NCI-H748 (cell line): ENCODE results near the gene TMEM125.

ENCODE experiments used
- DNase-seq: peaks from one replicate; lab custom pipeline; 2025; ENCODE audit not compliant: unreplicated experiment; lab: John Stamatoyannopoulos, UW

Gene TMEM125

GRCh38 chr1:43309405-43310025 is 39.7 kb downstream of the TMEM125 start:
- no peak for DNase-seq

GRCh38 chr1:43311521-43311920 is 41.7 kb downstream of the TMEM125 start:
- DNase-seq = no peak

GRCh38 chr1:43312212-43312623 is 42.4 kb downstream of the TMEM125 start:
- no peak for DNase-seq

GRCh38 chr1:43312663-43313515 is 43.1 kb downstream of the TMEM125 start:
- no peak for DNase-seq

- no peak for DNase-seq
Measured at GRCh38 chr1:43313771-43314170, 44.0 kb downstream of the TMEM125 start.

DNA sequence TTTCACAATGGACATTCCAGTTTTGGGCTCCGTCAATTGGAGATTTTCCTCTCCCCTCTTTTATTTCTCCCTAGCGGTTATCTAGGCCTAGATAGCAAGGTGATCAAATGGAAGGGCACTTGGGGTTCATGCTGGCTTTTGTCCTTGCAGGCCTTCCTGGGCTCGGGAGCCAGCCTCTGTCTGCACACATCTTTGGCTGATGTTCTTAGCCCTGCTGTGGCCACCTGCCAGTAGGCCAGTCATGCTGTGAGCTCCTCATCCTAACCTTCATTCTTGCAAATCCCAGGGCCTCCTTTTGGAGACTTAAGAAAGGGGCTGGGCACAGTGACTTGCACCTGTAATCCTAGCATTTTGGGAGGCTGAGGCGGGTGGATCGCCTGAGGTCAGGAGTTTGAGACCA is 44.5 kb downstream of the TMEM125 start:
- DNase-seq = no peak

GRCh38 chr1:43315481-43315880 is 45.7 kb downstream of the TMEM125 start:
- DNase-seq = no peak

GRCh38 chr1:43315963-43316737 is 46.4 kb downstream of the TMEM125 start:
- no peak for DNase-seq

DNA sequence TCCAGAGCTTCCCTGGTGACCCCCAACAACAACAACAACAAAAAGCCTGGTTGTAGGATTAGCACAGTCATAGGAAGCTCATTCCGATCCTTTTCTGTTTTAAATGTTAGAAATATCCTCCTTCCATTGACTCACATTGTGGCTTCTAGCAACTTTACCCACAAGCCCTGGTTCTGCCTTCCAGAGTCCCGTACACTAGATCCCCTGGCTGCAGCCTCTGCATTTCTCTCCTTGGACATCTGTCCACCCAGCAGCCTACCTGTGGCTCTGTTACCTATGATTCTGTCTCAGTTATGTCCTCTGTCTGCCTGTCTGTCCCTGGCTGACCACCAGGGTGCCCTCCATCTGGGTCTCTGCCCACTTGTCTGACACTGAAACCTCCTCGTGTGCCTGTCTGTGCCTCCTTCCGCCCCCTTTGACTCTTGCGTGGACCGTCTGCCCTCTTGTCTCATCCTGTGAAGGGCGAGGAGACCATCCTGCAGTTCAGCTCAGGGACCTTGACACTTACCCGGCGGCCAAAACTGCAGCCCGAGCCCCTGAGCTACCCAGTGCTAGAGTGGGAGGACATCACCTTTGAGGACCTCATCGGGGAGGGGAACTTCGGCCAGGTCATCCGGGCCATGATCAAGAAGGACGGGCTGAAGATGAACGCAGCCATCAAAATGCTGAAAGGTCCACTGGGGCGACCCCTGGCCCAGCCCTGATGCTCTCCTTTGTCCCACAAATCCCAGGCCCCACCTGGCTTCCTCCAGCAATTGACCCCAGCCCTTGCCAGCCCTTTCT is 47.1 kb downstream of the TMEM125 start:
- DNase-seq = no peak

- no peak for DNase-seq
Measured at GRCh38 chr1:43317817-43318471, 48.2 kb downstream of the TMEM125 start.

- DNase-seq = no peak
Measured at GRCh38 chr1:43318831-43319230, 49.0 kb downstream of the TMEM125 start.

DNA sequence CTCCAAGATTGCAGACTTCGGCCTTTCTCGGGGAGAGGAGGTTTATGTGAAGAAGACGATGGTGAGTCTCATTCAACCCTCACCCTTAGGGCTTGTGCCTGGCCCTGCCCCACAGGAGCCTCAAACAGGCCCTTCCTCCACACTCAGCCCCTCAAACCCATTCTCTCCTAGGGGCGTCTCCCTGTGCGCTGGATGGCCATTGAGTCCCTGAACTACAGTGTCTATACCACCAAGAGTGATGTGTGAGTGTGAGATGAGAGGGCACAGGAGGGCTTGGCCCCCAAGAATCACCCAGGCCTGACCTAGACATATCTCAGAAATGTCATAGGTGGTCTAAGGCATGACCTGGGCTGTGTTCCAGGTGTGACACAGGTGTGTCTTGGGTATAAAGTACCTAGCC is 49.5 kb downstream of the TMEM125 start:
- no peak for DNase-seq

- DNase-seq = no peak
Measured at GRCh38 chr1:43319766-43320165, 50.0 kb downstream of the TMEM125 start.

- no peak for DNase-seq
Measured at GRCh38 chr1:43321331-43321891, 51.6 kb downstream of the TMEM125 start.

GRCh38 chr1:43322506-43322905 is 52.7 kb downstream of the TMEM125 start:
- DNase-seq = no peak
